Activated CD4-positive, alpha-beta T cell treated with anti-CD3 and anti-CD28 coated beads, Interleukin-2, amount 50 U/mL, for 1 hour (primary cell): Measurements from ENCODE around the gene TSPAN1.
"Not testable (repeated sequence)": the region's sequence is repeated elsewhere in the genome, so short reads cannot be mapped to it uniquely, and the experiment has no call there.

Experiments
- DNase-seq: peaks from one replicate; pipeline ENCODE4 v3.0.0-alpha.2; 2020

TSPAN1 gene

GRCh38 chr1:46220808-46221207 is 45.9 kb downstream of the TSPAN1 start:
- no peak for DNase-seq

DNA sequence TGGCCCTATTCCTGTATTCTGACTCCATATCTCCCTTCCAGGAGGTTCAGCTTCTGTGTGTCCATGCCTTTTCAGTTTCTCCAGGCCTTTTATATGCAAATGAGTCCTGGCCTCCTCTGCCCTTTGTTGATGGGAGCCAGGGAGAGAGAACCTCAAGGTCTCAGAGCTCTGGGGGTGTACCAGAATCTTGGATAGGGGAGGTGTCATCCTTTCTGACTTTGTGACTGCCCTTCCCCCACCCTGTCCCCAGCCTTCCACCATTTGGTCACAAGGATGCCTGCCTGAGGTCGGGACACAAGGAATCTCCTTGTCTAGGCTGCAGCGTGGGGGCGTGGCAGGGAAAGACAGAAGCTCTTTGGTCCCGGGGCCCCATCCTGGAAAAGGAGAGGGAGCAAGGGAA is 46.9 kb downstream of the TSPAN1 start:
- no peak for DNase-seq

DNA sequence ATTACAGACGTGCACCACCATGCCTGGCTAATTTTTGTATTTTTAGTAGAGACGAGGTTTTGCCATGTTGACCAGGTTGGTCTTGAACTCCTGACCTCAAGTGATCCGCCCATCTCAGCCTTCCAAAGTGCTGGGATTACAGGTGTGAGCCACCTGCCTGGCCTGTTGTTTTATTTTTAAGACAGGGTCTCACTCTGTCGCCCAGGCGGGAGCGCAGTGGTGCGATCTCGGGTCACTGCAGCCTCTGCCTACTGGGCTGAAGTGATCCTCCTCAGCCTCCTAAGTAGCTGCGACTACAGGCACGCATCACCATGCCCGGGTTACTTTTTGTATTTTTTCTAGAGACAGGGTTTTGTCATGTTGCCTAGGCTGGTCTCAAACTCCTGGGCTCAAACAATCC is 48.2 kb downstream of the TSPAN1 start:
- not testable (repeated sequence) for DNase-seq

DNA sequence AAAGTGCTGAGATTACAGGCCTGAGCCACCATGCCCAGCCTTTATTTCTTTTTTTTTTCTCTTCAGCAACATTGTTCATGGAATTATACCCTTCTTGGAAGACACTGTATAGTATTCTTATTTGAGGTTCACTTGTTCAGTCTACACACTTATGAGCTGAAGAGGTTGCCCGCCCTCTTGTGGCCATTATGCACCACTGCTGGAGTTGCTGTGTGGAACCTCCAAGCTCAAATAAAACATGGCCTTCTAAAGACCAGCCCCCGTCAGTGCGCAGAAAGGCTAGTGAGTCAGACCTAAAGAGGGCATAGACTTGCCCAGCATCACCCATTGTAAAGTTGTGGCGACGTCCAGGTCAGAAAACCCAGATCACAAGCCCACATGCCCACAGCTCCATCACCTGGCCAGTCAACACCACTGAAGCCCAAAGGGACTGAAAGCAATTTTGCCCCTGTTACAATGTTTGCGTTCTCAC is 48.6 kb downstream of the TSPAN1 start:
- peak; percentile 46 for DNase-seq

DNA sequence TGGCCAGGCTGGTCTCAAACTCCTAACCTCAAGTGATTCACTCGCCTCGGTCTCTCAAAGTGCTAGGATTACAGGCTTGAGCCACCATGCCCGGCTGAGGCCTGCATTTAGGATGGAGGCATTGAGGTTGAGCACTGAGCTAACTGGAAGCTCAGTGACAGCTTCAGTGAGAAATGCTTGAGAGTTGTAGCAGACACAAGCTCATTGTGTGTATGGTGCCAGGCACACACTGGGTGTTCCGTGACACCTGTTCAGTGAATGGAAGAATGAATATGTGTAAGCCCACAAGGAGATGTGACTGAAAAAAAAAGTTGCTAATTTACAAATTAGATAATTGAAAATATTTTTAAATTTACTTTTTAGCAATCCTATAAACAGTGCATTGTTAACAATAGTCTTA is 50.1 kb downstream of the TSPAN1 start:
- no peak for DNase-seq

DNA sequence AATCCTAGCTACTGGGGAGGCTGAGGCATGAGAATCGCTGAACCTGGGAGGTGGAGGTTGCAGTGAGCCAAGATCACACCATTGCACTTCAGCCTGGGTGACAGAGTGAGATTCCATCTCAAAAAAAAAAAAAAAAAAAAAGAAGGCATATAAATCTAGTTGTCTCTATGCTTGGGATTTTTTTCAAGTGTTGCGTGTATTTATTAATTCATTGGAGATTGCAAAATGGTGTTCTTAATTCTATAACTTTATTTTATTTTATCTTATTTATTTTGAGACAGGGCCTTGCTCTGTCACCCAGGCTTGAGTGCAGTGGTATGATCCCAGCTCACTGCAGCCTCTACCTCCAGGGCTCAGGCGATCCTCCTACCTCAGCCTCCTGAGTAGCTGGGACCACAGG is 56.3 kb downstream of the TSPAN1 start:
- not testable (repeated sequence) for DNase-seq
